WTC11 (cell line): ENCODE results near the gene NOXO1. TPM values are rescaled to one million over a fixed set of nuclear protein-coding genes. Genes with fewer than 3 reads are reported as not detected.

Experiments used
- ATAC-seq: fragments of 200-7000 bp; cut with Tn5 transposase; 2 replicates; pipeline ENCODE4 v1.10.0; 2021; ENCODE audit warnings: mild to moderate bottlenecking, moderate library complexity
- CTCF ChIA-PET: fragments of 300-600 bp; sonication (Branson Sonifier 250); formaldehyde crosslinking; loops from one replicate; lab custom pipeline; 2021; ENCODE audit warnings: antibody characterized with exemption; lab: Charles Lee
- POLR2A ChIA-PET: fragments of 350-600 bp; sonication (Branson Sonifier 250); formaldehyde crosslinking; loops from one replicate; lab custom pipeline; 2021; ENCODE audit warnings: antibody characterized with exemption; lab: Charles Lee
- DNase-seq: peaks from one replicate; pipeline ENCODE4 v3.0.0; 2021; ENCODE audit warnings: low spot score
- H3K27ac Mint-ChIP-seq: 2 replicates; pipeline ENCODE4 v1.8.0; 2021; ENCODE audit warnings: mixed read lengths
- H3K27me3 Mint-ChIP-seq: 2 replicates; pipeline ENCODE4 v1.8.0; 2021; ENCODE audit warnings: low read depth, mild to moderate bottlenecking, moderate library complexity, mixed read lengths
- H3K36me3 Mint-ChIP-seq: 2 replicates; pipeline ENCODE4 v1.8.0; 2021; ENCODE audit warnings: mixed read lengths
- H3K4me1 Mint-ChIP-seq: 2 replicates; pipeline ENCODE4 v1.8.0; 2022; ENCODE audit warnings: mixed read lengths
- H3K4me3 Mint-ChIP-seq: 2 replicates; pipeline ENCODE4 v1.8.0; 2021; ENCODE audit warnings: mild to moderate bottlenecking, moderate library complexity, mixed read lengths
- H3K9me3 Mint-ChIP-seq: 2 replicates; pipeline ENCODE4 v1.8.0; 2021; ENCODE audit warnings: mixed read lengths
- ATF1 ChIP-seq: sonication (generic); formaldehyde crosslinking; IDR thresholded peaks from 2 replicates; pipeline ENCODE4 v1.8.1; 2023; ENCODE audit warnings: mild to moderate bottlenecking, moderate library complexity, missing genetic modification reagents
- ELF4 ChIP-seq: sonication (generic); formaldehyde crosslinking; IDR thresholded peaks from 2 replicates; pipeline ENCODE4 v1.8.1; 2022; ENCODE audit warnings: low read depth, mild to moderate bottlenecking, moderate library complexity, missing genetic modification reagents
- EMX1 ChIP-seq: fragments of 250-450 bp; sonication (Bioruptor Pico); IDR thresholded peaks from 2 replicates; pipeline ENCODE4 v1.8.0; 2021; ENCODE audit warnings: mild to moderate bottlenecking
- MXD4 ChIP-seq: fragments of 250-450 bp; sonication (Bioruptor Pico); IDR thresholded peaks from 2 replicates; pipeline ENCODE4 v1.8.0; 2021; ENCODE audit warnings: mild to moderate bottlenecking, moderate library complexity, borderline replicate concordance
- NR1H2 ChIP-seq: sonication (generic); formaldehyde crosslinking; IDR thresholded peaks from 2 replicates; pipeline ENCODE4 v1.9.0; 2021; ENCODE audit warnings: mild to moderate bottlenecking, moderate library complexity, missing genetic modification reagents
- OVOL2 ChIP-seq: fragments of 250-450 bp; sonication (Bioruptor Pico); IDR thresholded peaks from 2 replicates; pipeline ENCODE4 v1.9.0; 2021; ENCODE audit warnings: mild to moderate bottlenecking, borderline replicate concordance
- SMAD4 ChIP-seq: sonication (generic); formaldehyde crosslinking; IDR thresholded peaks from 2 replicates; pipeline ENCODE4 v1.8.0; 2022; ENCODE audit warnings: mild to moderate bottlenecking, missing genetic modification reagents
- SOX15 ChIP-seq: fragments of 250-450 bp; sonication (Bioruptor Pico); IDR thresholded peaks from 2 replicates; pipeline ENCODE4 v1.9.0; 2021; ENCODE audit warnings: mild to moderate bottlenecking
- ZNF138 ChIP-seq: sonication (generic); formaldehyde crosslinking; conservative IDR thresholded peaks from 2 replicates; pipeline ENCODE4 v1.8.1; 2022; ENCODE audit warnings: mild to moderate bottlenecking, moderate library complexity, missing genetic modification reagents
- ZNF232 ChIP-seq: sonication (generic); formaldehyde crosslinking; IDR thresholded peaks from 2 replicates; pipeline ENCODE4 v1.8.0; 2022; ENCODE audit warnings: mild to moderate bottlenecking, missing genetic modification reagents
- ZNF263 ChIP-seq: sonication (generic); formaldehyde crosslinking; IDR thresholded peaks from 2 replicates; pipeline ENCODE4 v1.8.1; 2022; ENCODE audit warnings: low read depth, mild to moderate bottlenecking, moderate library complexity, missing genetic modification reagents
- ZNF396 ChIP-seq: fragments of 250-450 bp; sonication (Bioruptor Pico); IDR thresholded peaks from 2 replicates; pipeline ENCODE4 v1.8.0; 2021; ENCODE audit warnings: mild to moderate bottlenecking, moderate library complexity, borderline replicate concordance
- total RNA-seq: library from RNA; stranded (reverse); gene quantifications from 3 replicates; pipeline ENCODE4 v1.2.3, GENCODE V29; 2021
- TF ChIP-seq, protein P1 (sequence below): sonication (generic); formaldehyde crosslinking; IDR thresholded peaks from 2 replicates; pipeline ENCODE4 v1.8.1; 2023; ENCODE audit warnings: mild to moderate bottlenecking, missing genetic modification reagents
- TF ChIP-seq, protein P2 (sequence below): sonication (generic); formaldehyde crosslinking; IDR thresholded peaks from 2 replicates; pipeline ENCODE4 v1.8.1; 2022; ENCODE audit warnings: low read depth, missing genetic modification reagents, borderline replicate concordance
- TF ChIP-seq, protein P3 (sequence below): fragments of 250-450 bp; sonication (Bioruptor Pico); IDR thresholded peaks from 2 replicates; pipeline ENCODE4 v1.9.0; 2021; ENCODE audit warnings: mild to moderate bottlenecking, borderline replicate concordance
- TF ChIP-seq, protein P4 (sequence below): fragments of 250-450 bp; sonication (Bioruptor Pico); IDR thresholded peaks from 2 replicates; pipeline ENCODE4 v1.9.0; 2021; ENCODE audit warnings: mild to moderate bottlenecking
- TF ChIP-seq, protein P5 (sequence below): fragments of 250-450 bp; sonication (Bioruptor Pico); conservative IDR thresholded peaks from 2 replicates; pipeline ENCODE4 v1.9.0; 2021; ENCODE audit warnings: mild to moderate bottlenecking
- TF ChIP-seq, protein P6 (sequence below): sonication (generic); formaldehyde crosslinking; IDR thresholded peaks from 2 replicates; pipeline ENCODE4 v1.8.0; 2022; ENCODE audit warnings: mild to moderate bottlenecking, missing genetic modification reagents
- TF ChIP-seq, protein P7 (sequence below): sonication (generic); formaldehyde crosslinking; IDR thresholded peaks from 2 replicates; pipeline ENCODE4 v1.8.1; 2022; ENCODE audit warnings: low read depth, mild to moderate bottlenecking, moderate library complexity, missing genetic modification reagents, borderline replicate concordance

Gene NOXO1
- total RNA-seq, 1 experiment from 2014 or later = 5.7 TPM

DNA sequence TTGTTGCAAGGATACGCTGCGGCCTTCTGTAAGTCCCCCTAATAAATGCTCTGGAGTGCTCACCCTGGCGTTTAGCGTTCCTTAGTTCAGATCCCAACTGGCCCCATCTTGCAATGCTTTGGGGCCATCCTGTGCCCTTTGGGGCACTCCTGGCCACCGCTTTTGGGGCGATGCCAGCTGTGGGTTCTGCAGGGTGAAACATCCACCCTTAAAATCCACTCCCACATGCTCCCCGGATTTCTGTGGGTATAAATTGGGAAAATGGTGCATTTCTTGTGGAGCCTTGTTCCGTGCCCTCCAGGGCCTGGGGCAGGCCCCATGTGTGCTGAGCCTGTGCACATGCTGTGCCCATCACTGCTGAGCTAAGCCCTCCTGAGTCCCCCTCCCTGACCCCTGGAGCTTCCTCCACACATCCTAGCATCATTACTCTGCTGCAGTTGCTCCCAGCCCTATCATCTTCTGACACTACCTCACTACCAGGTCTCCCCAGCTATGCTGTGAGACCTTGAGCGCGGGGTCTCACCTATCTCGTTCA is 44.3 kb downstream of the NOXO1 start:
- ATAC-seq = no peak
- TF ChIP-seq MXD4 (CRISPR knock-in tag) = no peak
- TF ChIP-seq ZNF396 (CRISPR knock-in tag) = no peak
- TF ChIP-seq, protein P1, sequence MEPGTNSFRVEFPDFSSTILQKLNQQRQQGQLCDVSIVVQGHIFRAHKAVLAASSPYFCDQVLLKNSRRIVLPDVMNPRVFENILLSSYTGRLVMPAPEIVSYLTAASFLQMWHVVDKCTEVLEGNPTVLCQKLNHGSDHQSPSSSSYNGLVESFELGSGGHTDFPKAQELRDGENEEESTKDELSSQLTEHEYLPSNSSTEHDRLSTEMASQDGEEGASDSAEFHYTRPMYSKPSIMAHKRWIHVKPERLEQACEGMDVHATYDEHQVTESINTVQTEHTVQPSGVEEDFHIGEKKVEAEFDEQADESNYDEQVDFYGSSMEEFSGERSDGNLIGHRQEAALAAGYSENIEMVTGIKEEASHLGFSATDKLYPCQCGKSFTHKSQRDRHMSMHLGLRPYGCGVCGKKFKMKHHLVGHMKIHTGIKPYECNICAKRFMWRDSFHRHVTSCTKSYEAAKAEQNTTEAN (CRISPR knock-in tag) = no peak
- TF ChIP-seq, protein P2, sequence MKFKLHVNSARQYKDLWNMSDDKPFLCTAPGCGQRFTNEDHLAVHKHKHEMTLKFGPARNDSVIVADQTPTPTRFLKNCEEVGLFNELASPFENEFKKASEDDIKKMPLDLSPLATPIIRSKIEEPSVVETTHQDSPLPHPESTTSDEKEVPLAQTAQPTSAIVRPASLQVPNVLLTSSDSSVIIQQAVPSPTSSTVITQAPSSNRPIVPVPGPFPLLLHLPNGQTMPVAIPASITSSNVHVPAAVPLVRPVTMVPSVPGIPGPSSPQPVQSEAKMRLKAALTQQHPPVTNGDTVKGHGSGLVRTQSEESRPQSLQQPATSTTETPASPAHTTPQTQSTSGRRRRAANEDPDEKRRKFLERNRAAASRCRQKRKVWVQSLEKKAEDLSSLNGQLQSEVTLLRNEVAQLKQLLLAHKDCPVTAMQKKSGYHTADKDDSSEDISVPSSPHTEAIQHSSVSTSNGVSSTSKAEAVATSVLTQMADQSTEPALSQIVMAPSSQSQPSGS (CRISPR knock-in tag) = no peak
- TF ChIP-seq, protein P3, sequence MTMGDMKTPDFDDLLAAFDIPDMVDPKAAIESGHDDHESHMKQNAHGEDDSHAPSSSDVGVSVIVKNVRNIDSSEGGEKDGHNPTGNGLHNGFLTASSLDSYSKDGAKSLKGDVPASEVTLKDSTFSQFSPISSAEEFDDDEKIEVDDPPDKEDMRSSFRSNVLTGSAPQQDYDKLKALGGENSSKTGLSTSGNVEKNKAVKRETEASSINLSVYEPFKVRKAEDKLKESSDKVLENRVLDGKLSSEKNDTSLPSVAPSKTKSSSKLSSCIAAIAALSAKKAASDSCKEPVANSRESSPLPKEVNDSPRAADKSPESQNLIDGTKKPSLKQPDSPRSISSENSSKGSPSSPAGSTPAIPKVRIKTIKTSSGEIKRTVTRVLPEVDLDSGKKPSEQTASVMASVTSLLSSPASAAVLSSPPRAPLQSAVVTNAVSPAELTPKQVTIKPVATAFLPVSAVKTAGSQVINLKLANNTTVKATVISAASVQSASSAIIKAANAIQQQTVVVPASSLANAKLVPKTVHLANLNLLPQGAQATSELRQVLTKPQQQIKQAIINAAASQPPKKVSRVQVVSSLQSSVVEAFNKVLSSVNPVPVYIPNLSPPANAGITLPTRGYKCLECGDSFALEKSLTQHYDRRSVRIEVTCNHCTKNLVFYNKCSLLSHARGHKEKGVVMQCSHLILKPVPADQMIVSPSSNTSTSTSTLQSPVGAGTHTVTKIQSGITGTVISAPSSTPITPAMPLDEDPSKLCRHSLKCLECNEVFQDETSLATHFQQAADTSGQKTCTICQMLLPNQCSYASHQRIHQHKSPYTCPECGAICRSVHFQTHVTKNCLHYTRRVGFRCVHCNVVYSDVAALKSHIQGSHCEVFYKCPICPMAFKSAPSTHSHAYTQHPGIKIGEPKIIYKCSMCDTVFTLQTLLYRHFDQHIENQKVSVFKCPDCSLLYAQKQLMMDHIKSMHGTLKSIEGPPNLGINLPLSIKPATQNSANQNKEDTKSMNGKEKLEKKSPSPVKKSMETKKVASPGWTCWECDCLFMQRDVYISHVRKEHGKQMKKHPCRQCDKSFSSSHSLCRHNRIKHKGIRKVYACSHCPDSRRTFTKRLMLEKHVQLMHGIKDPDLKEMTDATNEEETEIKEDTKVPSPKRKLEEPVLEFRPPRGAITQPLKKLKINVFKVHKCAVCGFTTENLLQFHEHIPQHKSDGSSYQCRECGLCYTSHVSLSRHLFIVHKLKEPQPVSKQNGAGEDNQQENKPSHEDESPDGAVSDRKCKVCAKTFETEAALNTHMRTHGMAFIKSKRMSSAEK (CRISPR knock-in tag) = no peak
- TF ChIP-seq, protein P4, sequence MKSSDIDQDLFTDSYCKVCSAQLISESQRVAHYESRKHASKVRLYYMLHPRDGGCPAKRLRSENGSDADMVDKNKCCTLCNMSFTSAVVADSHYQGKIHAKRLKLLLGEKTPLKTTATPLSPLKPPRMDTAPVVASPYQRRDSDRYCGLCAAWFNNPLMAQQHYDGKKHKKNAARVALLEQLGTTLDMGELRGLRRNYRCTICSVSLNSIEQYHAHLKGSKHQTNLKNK = no peak
- no peak for TF ChIP-seq EMX1 (CRISPR knock-in tag)
- TF ChIP-seq ELF4 (CRISPR knock-in tag) = no peak
- TF ChIP-seq ZNF263 (CRISPR knock-in tag) = no peak
- TF ChIP-seq, protein P5, sequence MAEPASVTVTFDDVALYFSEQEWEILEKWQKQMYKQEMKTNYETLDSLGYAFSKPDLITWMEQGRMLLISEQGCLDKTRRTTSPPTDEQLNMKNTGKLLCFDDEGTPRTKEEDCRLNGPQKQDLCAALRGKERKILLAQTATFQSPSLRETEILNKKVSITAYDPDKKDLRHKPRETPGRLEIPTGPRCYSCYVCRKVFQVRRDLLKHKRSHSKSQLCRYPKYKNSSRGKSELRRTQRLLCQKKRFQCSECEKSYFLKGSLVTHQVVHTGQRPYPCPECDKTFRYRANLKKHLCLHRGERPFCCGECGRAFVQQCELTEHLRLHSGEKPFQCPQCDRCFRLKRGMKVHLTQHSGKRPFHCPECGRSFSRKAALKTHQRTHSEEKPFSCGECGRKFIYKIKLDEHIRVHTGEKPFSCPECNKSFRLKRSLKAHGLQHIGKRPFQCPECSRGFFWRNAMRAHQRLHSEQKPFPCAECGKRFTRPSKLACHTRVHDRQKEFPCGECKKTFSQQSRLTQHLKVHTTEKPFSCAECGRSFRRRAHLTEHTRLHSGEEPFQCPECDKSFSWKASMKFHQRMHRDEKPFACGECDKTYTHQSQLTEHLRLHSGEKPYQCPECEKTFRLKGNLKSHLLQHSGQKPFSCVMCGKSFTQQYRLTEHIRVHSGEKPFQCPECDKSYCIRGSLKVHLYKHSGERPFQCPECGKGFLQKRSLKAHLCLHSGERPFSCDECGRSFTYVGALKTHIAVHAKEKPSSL (CRISPR knock-in tag) = no peak
- TF ChIP-seq SOX15 (CRISPR knock-in tag) = no peak
- TF ChIP-seq, protein P6, sequence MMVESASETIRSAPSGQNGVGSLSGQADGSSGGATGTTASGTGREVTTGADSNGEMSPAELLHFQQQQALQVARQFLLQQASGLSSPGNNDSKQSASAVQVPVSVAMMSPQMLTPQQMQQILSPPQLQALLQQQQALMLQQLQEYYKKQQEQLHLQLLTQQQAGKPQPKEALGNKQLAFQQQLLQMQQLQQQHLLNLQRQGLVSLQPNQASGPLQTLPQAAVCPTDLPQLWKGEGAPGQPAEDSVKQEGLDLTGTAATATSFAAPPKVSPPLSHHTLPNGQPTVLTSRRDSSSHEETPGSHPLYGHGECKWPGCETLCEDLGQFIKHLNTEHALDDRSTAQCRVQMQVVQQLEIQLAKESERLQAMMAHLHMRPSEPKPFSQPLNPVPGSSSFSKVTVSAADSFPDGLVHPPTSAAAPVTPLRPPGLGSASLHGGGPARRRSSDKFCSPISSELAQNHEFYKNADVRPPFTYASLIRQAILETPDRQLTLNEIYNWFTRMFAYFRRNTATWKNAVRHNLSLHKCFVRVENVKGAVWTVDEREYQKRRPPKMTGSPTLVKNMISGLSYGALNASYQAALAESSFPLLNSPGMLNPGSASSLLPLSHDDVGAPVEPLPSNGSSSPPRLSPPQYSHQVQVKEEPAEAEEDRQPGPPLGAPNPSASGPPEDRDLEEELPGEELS (CRISPR knock-in tag) = no peak
- no peak for TF ChIP-seq ATF1 (CRISPR knock-in tag)
- TF ChIP-seq NR1H2 (CRISPR knock-in tag) = no peak
- no peak for TF ChIP-seq SMAD4 (CRISPR knock-in tag)
- TF ChIP-seq ZNF138 (CRISPR knock-in tag) = no peak
- no peak for TF ChIP-seq ZNF232 (CRISPR knock-in tag)
- TF ChIP-seq, protein P7, sequence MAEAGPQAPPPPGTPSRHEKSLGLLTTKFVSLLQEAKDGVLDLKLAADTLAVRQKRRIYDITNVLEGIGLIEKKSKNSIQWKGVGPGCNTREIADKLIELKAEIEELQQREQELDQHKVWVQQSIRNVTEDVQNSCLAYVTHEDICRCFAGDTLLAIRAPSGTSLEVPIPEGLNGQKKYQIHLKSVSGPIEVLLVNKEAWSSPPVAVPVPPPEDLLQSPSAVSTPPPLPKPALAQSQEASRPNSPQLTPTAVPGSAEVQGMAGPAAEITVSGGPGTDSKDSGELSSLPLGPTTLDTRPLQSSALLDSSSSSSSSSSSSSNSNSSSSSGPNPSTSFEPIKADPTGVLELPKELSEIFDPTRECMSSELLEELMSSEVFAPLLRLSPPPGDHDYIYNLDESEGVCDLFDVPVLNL (CRISPR knock-in tag) = no peak
- no peak for TF ChIP-seq OVOL2 (CRISPR knock-in tag)
- TF ChIP-seq, all 79 proteins: peak for 0
- DNase-seq = no peak
- POLR2A ChIA-PET = no interaction called here
- Mint-ChIP-seq H3K4me3 (no peak overlapping the region), H3K27me3 (peaks cover under 1% of the 10 kb centered on the region; the same call in 1 of the 2 replicates), H3K36me3 (peaks cover 12% of the 10 kb centered on the region), H3K4me1 (peaks cover 9% of the 10 kb centered on the region), H3K9me3 (no peaks in the 10 kb centered on the region), H3K27ac (no peak overlapping the region)
- CTCF ChIA-PET = no interaction called here
